Neural progenitor cell (in vitro differentiated cells): Measurements from ENCODE around the gene STUB1. TPM values are rescaled to one million over a fixed set of nuclear protein-coding genes. Genes with fewer than 3 reads are reported as not detected.

ENCODE experiments used
- DNase-seq: peaks from one replicate; pipeline ENCODE4 v3.0.0-alpha.2; 2016; ENCODE audit warnings: low spot score
- H2AFZ ChIP-seq: fragments of 200-600 bp; sonication (generic); replicated peaks from 2 replicates; pipeline ENCODE4 v1.6.1; 2016; ENCODE audit warnings: antibody characterized with exemption
- H3F3A ChIP-seq: fragments of 200-600 bp; sonication (generic); 2 replicates; pipeline ENCODE4 v1.6.1; 2016; ENCODE audit warnings: antibody characterized with exemption, low read depth
- H3K27ac ChIP-seq: fragments of 200-600 bp; sonication (generic); 2 replicates; pipeline ENCODE4 v1.5.1; 2016; ENCODE audit warnings: mild to moderate bottlenecking
- H3K27me3 ChIP-seq: fragments of 200-600 bp; sonication (generic); 2 replicates; pipeline ENCODE4 v1.6.1; 2016; ENCODE audit warnings: mild to moderate bottlenecking, moderate library complexity
- H3K36me3 ChIP-seq: fragments of 200-600 bp; sonication (generic); 2 replicates; pipeline ENCODE4 v1.5.1; 2016
- H3K4me1 ChIP-seq: fragments of 200-600 bp; sonication (generic); 2 replicates; pipeline ENCODE4 v1.6.1; 2016; ENCODE audit warnings: mixed run types
- H3K4me2 ChIP-seq: fragments of 200-600 bp; sonication (generic); 2 replicates; pipeline ENCODE4 v1.6.1; 2016
- H3K4me3 ChIP-seq: fragments of 200-600 bp; sonication (generic); 2 replicates; pipeline ENCODE4 v1.5.1; 2016
- H3K79me2 ChIP-seq: fragments of 200-600 bp; sonication (generic); 2 replicates; pipeline ENCODE4 v1.6.1; 2016; ENCODE audit warnings: low read depth
- H3K9ac ChIP-seq: fragments of 200-600 bp; sonication (generic); 2 replicates; pipeline ENCODE4 v1.6.1; 2016
- H3K9me3 ChIP-seq: fragments of 200-600 bp; sonication (generic); 2 replicates; pipeline ENCODE4 v1.5.1; 2016; ENCODE audit warnings: low read depth
- H4K20me1 ChIP-seq: fragments of 200-600 bp; sonication (generic); 2 replicates; pipeline ENCODE4 v1.6.1; 2016; ENCODE audit warnings: low read depth
- H3K27ac Mint-ChIP-seq: 3 replicates; pipeline ENCODE4 v1.8.0; 2021; ENCODE audit warnings: mixed read lengths
- H3K27me3 Mint-ChIP-seq: 2 replicates; pipeline ENCODE4 v1.8.0; 2022; ENCODE audit warnings: low read depth, mild to moderate bottlenecking, inconsistent platforms, moderate library complexity, mixed read lengths; ENCODE audit not compliant: insufficient read depth
- H3K36me3 Mint-ChIP-seq: 3 replicates; pipeline ENCODE4 v1.8.0; 2021; ENCODE audit warnings: mixed read lengths
- H3K4me1 Mint-ChIP-seq: 3 replicates; pipeline ENCODE4 v1.8.0; 2021; ENCODE audit warnings: mixed read lengths
- H3K4me3 Mint-ChIP-seq: 3 replicates; pipeline ENCODE4 v1.8.0; 2021; ENCODE audit warnings: mild to moderate bottlenecking, moderate library complexity, mixed read lengths
- H3K9me3 Mint-ChIP-seq: 3 replicates; pipeline ENCODE4 v1.8.0; 2020; ENCODE audit warnings: mixed read lengths
- CTCF ChIP-seq: fragments of 200-600 bp; sonication (generic); IDR thresholded peaks from 2 replicates; pipeline ENCODE4 v1.5.1; 2017; ENCODE audit warnings: antibody characterized with exemption, mild to moderate bottlenecking
- EZH2 ChIP-seq: fragments of 200-600 bp; sonication (generic); IDR thresholded peaks from 2 replicates; pipeline ENCODE4 v1.6.1; 2017; ENCODE audit warnings: antibody characterized with exemption, mild to moderate bottlenecking, moderate library complexity
- EZH2phosphoT487 ChIP-seq: fragments of 200-600 bp; sonication (generic); IDR thresholded peaks from 2 replicates; pipeline ENCODE4 v1.6.1; 2017; ENCODE audit warnings: antibody characterized with exemption
- total RNA-seq: library from RNA; depleted of rRNA; stranded (reverse); fragments of >200 nt; gene quantifications from 2 replicates; pipeline ENCODE4 v1.2.3, GENCODE V29; 2015; ENCODE audit warnings: low replicate concordance

STUB1 gene
- total RNA-seq, 1 donor from 2014 or later = 27.0 TPM

GRCh38 chr16:684961-685696 is 4.9 kb downstream of the STUB1 start:
- H2AFZ ChIP-seq = no peak overlapping the region
- H3K4me1 Mint-ChIP-seq = peaks cover 30% of the 10 kb centered on the region

GRCh38 chr16:685967-686366 is 5.8 kb downstream of the STUB1 start:
- Mint-ChIP-seq H3K27ac (no peak overlapping the region), H3K4me1 (peaks cover 34% of the 10 kb centered on the region), H3K4me3 (peak overlapping the region; percentile 76), H3K9me3 (no peaks in the 10 kb centered on the region), H3K27me3 (peaks cover 13% of the 10 kb centered on the region), H3K36me3 (peaks cover 3% of the 10 kb centered on the region)
- H3K4me1 ChIP-seq = peaks cover 14% of the 10 kb centered on the region
- H3K9ac ChIP-seq = no peak overlapping the region
- H4K20me1 ChIP-seq = peaks cover 28% of the 10 kb centered on the region
- H3K27ac ChIP-seq = no peak overlapping the region
- H3K9me3 ChIP-seq = no peaks in the 10 kb centered on the region
- H3K79me2 ChIP-seq = peaks cover 40% of the 10 kb centered on the region
- no peak overlapping the region for H2AFZ ChIP-seq
- H3K4me2 ChIP-seq = no peak overlapping the region
- H3K4me3 ChIP-seq = no peak overlapping the region
- TF ChIP-seq CTCF (peak; percentile 59), EZH2 (no peak)
- peak; percentile 65 for DNase-seq
- peaks cover 2% of the 10 kb centered on the region for H3K36me3 ChIP-seq
- H3K27me3 ChIP-seq = peaks cover 6% of the 10 kb centered on the region
- peaks cover 45% of the 10 kb centered on the region for H3F3A ChIP-seq

More at GRCh38 chr16:684961-685696, 4.9 kb downstream of the STUB1 start:
- H3K9ac ChIP-seq = no peak overlapping the region
- H3K79me2 ChIP-seq = peaks cover 43% of the 10 kb centered on the region
- no peaks in the 10 kb centered on the region for H3K27me3 ChIP-seq
- H4K20me1 ChIP-seq = peaks cover 34% of the 10 kb centered on the region
- H3K4me1 ChIP-seq = peaks cover 14% of the 10 kb centered on the region
- peaks cover 3% of the 10 kb centered on the region for H3K36me3 Mint-ChIP-seq
- no peak overlapping the region for H3K4me3 Mint-ChIP-seq
- peaks cover 2% of the 10 kb centered on the region for H3K36me3 ChIP-seq
- H3K27me3 Mint-ChIP-seq = peaks cover 13% of the 10 kb centered on the region
- H3K9me3 Mint-ChIP-seq = no peaks in the 10 kb centered on the region
- DNase-seq = no peak
- H3K27ac ChIP-seq = no peak overlapping the region
- H3K4me2 ChIP-seq = no peak overlapping the region
- H3K27ac Mint-ChIP-seq = no peak overlapping the region
- TF ChIP-seq EZH2phosphoT487 (no peak), EZH2 (no peak), CTCF (no peak)
- H3F3A ChIP-seq = peaks cover 51% of the 10 kb centered on the region
- no peak overlapping the region for H3K4me3 ChIP-seq
- no peaks in the 10 kb centered on the region for H3K9me3 ChIP-seq

GRCh38 chr16:686459-687260 is 6.5 kb downstream of the STUB1 start:
- Mint-ChIP-seq H3K4me3 (no peak overlapping the region), H3K4me1 (peaks cover 27% of the 10 kb centered on the region), H3K9me3 (no peaks in the 10 kb centered on the region), H3K36me3 (peaks cover 3% of the 10 kb centered on the region), H3K27ac (no peak overlapping the region), H3K27me3 (peaks cover 13% of the 10 kb centered on the region)
- Histone ChIP-seq H3K9ac (no peak overlapping the region), H3K79me2 (peaks cover 33% of the 10 kb centered on the region), H3K4me3 (no peak overlapping the region), H4K20me1 (peaks cover 21% of the 10 kb centered on the region), H3K36me3 (peaks cover 2% of the 10 kb centered on the region), H3K27me3 (peaks cover 13% of the 10 kb centered on the region), H2AFZ (no peak overlapping the region), H3K9me3 (no peaks in the 10 kb centered on the region), H3K4me2 (no peak overlapping the region), H3K4me1 (peaks cover 8% of the 10 kb centered on the region), H3F3A (peaks cover 38% of the 10 kb centered on the region), H3K27ac (no peak overlapping the region)
- DNase-seq = no peak
- TF ChIP-seq EZH2phosphoT487 (no peak), CTCF (no peak), EZH2 (no peak)
